PC-3 (cell line): Measurements from ENCODE around the gene FGG.

Experiments
- CTCF ChIP-seq: fragments of 300-600 bp; sonication (generic); conservative IDR thresholded peaks from 2 replicates; pipeline ENCODE4 v1.5.1; 2017; ENCODE audit warnings: antibody characterized with exemption, low read depth, mild to moderate bottlenecking, low read length
- EZH2 ChIP-seq: fragments of 300-600 bp; sonication (generic); IDR thresholded peaks from one replicate; pipeline ENCODE4 v1.6.1; 2017; ENCODE audit warnings: antibody characterized with exemption, mild to moderate bottlenecking, low read length; ENCODE audit not compliant: unreplicated experiment

- TF ChIP-seq CTCF: no peak
- no peak for TF ChIP-seq EZH2
Observed at GRCh38 chr4:154588198-154588597, 24.3 kb downstream of the FGG start.
